Natural killer cell treated with Interleukin-12 subunit alpha and Interleukin-12 subunit beta and Interleukin-15 and Interleukin-18, amount 100 ng/mL, for 72 hours (primary cell): ENCODE results near the gene NBL1. TPM values are rescaled to one million over a fixed set of nuclear protein-coding genes. Genes with fewer than 3 reads are reported as not detected.
A peak's percentile ranks its signal among the peaks of the same experiment; 100 is the strongest.

Experiments used
- ATAC-seq, 2 donors: fragments of 150-1000 bp; cut with Tn5 transposase in 1 of 2; sonication (Bioruptor Pico), chemical (Tn5 transposase) in 1 of 2; 2 replicates each; pipeline ENCODE4 v1.10.0; 2021
- DNase-seq: peaks from one replicate; pipeline ENCODE4 v3.0.0; 2022; ENCODE audit warnings: low spot score
- H3K27ac Mint-ChIP-seq, 2 donors: 1 replicate in 1 of 2; 2 replicates in 1 of 2; pipeline ENCODE4 v1.8.0; 2022; ENCODE audit warnings: mixed read lengths in 2 of 2, mild to moderate bottlenecking in 1 of 2, moderate library complexity in 1 of 2
- H3K27me3 Mint-ChIP-seq, 2 donors: 1 replicate in 1 of 2; 2 replicates in 1 of 2; pipeline ENCODE4 v1.8.0; 2022; ENCODE audit warnings: mixed read lengths in 2 of 2
- H3K36me3 Mint-ChIP-seq: one replicate; pipeline ENCODE4 v1.8.0; 2022; ENCODE audit warnings: mixed read lengths
- H3K4me1 Mint-ChIP-seq, 2 donors: 1 replicate in 1 of 2; 2 replicates in 1 of 2; pipeline ENCODE4 v1.8.0; 2022; ENCODE audit warnings: low read depth in 2 of 2, mixed read lengths in 2 of 2, mild to moderate bottlenecking in 1 of 2
- H3K4me3 Mint-ChIP-seq: one replicate; pipeline ENCODE4 v1.8.0; 2022; ENCODE audit warnings: mixed read lengths
- H3K9me3 Mint-ChIP-seq: 2 replicates; pipeline ENCODE4 v1.8.0; 2022; ENCODE audit warnings: mixed read lengths
- total RNA-seq, 2 donors: library from RNA; stranded (reverse); gene quantifications; one replicate each; pipeline ENCODE4 v1.2.3, GENCODE V29; 2022

NBL1 gene
- total RNA-seq, 2 donors from 2014 or later, result 9.3 to 24.4 TPM

DNA sequence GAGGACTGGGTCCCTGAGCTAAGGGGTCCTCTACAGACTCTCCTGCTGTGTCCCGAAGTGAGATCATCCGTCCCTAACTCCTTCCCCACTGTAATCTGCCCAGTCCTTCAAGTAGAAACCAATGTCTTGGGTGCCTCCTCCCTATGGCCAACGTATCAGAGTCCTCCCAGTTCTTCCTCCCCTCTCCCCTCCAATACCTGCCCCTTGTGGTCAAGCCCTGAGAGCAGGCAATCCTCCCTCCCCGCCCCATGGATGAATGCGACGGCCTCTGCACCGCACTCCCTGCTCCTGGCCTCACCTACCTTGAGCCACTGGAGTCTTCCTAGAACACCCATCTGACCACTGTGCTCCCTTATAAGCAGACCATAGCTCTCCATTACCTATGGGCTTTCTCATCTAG is 51.7 kb downstream of the NBL1 start:
- Mint-ChIP-seq H3K27me3 (no peaks in the 10 kb centered on the region), H3K9me3 (no peaks in the 10 kb centered on the region), H3K36me3 (no peaks in the 10 kb centered on the region), H3K4me3 (no peak overlapping the region), H3K27ac (no peak overlapping the region), H3K4me1 (peaks cover 0 to 10% of the 10 kb centered on the region in 2 donors)
- no peak for ATAC-seq
- DNase-seq, result no peak

DNA sequence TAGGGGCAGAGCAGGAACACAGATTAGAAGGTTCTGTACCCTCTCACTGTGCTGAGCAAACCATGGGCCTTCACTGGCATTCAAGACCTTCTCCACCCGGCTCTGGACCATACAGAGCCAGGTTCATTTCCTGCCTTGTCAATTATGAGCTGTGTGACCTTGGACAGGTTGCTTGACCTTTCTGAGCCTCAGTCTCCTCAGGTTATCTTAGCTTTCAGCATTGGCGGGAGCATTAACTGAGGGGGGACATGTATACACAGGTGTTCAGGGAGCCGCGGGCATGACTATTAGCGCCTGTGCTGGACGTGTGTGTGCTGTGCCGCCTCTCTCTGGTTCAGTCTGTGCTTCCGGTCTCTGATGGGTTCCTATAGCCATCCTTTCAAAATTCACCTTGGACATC is 52.7 kb downstream of the NBL1 start:
- no peak for ATAC-seq
- H3K36me3 Mint-ChIP-seq, result no peaks in the 10 kb centered on the region
- H3K27ac Mint-ChIP-seq, result no peak overlapping the region
- no peak for DNase-seq
- no peak overlapping the region for H3K4me3 Mint-ChIP-seq
- H3K4me1 Mint-ChIP-seq, result peaks cover 0 to 1% of the 10 kb centered on the region in 2 donors
- H3K27me3 Mint-ChIP-seq, result no peaks in the 10 kb centered on the region
- H3K9me3 Mint-ChIP-seq, result no peaks in the 10 kb centered on the region

DNA sequence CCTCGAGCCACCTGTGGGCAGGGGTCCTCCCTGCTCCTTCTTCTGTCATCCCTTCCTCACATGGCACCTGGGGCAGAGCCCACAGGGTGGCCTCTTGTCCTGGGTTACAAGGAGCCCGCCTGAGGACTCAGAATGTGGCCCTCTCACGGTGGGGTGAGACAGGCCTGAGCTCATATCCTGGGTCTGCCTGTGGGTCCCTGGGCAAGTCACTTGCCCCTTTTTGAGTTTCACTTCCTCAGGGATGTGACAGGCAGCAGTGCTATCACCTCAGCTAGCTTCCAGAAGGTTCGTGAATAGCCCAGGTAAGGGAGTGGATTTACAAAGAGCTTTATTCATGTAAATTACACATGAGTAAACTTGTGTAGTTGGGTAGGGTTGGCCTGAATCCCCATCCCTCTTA is 54.1 kb downstream of the NBL1 start:
- Mint-ChIP-seq H3K4me1 (no peaks in the 10 kb centered on the region), H3K9me3 (no peaks in the 10 kb centered on the region), H3K27me3 (no peaks in the 10 kb centered on the region), H3K36me3 (no peaks in the 10 kb centered on the region), H3K4me3 (no peak overlapping the region), H3K27ac (no peak overlapping the region)
- DNase-seq (no peak), ATAC-seq (no peak)

DNA sequence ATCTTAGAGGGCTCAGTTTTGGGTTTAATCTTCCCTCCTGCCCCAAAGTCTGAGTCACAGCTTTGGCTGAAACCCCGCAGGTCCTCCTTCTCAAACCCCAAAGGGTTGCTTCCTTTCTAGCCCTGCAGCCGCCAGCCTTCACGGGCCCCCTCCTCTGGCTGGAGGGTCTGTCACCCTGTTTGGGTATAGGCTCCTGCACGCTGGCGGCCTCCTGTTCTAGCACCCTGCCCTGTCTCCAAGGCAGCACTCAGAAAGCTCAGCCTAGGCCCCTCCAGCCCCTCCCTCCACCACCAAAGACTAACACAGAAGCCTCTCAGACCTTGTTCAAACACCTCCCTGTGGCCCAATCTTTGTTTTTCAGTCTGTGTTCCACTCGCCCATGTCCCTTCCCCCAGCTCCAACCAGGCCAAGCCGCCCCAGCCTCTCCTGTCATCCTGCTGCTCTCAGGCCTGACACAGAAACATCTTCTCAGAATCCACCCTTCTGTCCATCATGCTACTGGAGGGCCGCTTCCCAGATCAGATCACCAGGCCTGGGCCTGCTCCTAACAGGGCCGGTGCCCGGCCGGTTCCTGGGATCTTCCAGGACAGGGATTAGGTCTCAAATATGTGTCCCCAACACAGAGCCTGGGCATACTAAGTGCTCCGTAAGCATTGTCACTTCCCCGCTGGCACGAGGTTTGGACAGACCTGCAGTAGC is 56.1 kb downstream of the NBL1 start:
- peak in 1 of 2 donors; percentile 7 for ATAC-seq
- Mint-ChIP-seq H3K4me1 (peaks cover 0 to 2% of the 10 kb centered on the region in 2 donors), H3K27me3 (no peaks in the 10 kb centered on the region)

DNA sequence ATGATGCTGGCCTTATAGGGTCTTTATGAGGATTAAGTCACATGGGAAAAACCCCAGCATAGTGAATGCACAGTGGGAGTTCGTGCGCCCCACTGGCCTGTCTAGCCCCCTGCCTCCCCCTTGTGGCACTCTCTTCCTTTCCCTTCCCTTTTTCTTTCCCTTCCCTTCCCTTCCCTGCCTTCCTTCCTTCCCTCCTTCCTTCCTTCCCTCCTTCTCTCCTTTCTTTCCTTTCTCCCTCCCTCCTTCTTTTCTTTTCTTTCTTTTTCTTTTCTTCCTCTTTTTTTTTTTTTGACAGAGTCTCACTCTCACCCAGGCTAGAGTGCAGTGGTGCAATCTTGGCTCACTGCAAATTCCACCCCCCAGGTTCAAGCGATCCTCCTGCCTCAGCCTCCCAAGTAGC is 59.2 kb downstream of the NBL1 start:
- Mint-ChIP-seq H3K9me3 (no peaks in the 10 kb centered on the region), H3K36me3 (no peaks in the 10 kb centered on the region), H3K4me1 (peaks cover 0 to 2% of the 10 kb centered on the region in 2 donors), H3K4me3 (no peak overlapping the region), H3K27ac (no peak overlapping the region), H3K27me3 (no peaks in the 10 kb centered on the region)
- ATAC-seq (no peak), DNase-seq (no peak)

More for the DNA sequence above, 56.1 kb downstream of the NBL1 start:
- H3K27ac Mint-ChIP-seq, result no peak overlapping the region
- DNase-seq, result no peak
- no peak overlapping the region for H3K4me3 Mint-ChIP-seq
- no peaks in the 10 kb centered on the region for H3K9me3 Mint-ChIP-seq
- no peaks in the 10 kb centered on the region for H3K36me3 Mint-ChIP-seq

DNA sequence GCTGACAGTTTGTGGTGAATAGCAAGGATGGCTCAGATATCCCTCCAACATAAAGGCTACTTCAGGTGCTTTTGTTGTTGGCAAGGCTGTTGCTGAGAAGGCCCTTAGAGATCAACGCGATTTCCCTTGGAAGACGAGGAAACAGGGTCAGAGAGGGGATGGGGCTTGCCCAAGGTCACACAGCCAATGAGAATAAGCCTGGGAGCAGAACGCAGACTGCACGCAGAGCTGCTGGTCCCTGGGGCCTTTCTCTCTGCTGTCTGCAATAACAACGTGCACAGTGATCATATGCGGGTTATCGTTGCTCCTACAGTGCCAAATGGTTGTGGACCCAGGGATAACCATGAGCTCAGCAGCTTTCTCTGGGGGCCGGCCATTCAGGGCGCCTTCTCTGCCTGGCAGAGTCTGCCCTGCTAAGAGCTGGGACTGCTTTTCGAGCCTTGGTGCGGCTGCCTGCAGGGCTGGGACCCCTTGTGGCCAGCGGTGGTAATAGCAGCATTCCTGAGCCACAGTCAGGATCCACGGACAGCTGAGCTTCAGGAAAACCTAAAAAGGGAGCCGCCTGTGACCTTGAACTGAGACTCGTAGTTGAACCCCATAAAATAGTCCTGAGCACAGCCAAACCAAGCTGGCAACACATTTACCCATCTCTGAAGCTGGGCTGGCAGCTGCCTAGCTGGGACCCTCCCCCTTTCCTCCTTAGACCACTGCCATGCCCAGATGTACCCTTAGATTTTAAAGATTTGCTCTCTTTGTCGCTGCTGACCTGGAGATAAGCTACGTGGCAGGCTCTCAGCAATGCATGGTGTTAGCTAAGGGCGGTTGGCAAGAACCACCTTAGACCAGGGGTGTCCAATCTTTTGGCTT is 60.4 kb downstream of the NBL1 start:
- Mint-ChIP-seq H3K27me3 (no peaks in the 10 kb centered on the region), H3K9me3 (no peaks in the 10 kb centered on the region), H3K27ac (no peak overlapping the region), H3K36me3 (no peaks in the 10 kb centered on the region), H3K4me1 (peaks cover 0 to 2% of the 10 kb centered on the region in 2 donors), H3K4me3 (no peak overlapping the region)
- DNase-seq, result peak; percentile 72
- ATAC-seq, result peak; percentile 75 to 77

DNA sequence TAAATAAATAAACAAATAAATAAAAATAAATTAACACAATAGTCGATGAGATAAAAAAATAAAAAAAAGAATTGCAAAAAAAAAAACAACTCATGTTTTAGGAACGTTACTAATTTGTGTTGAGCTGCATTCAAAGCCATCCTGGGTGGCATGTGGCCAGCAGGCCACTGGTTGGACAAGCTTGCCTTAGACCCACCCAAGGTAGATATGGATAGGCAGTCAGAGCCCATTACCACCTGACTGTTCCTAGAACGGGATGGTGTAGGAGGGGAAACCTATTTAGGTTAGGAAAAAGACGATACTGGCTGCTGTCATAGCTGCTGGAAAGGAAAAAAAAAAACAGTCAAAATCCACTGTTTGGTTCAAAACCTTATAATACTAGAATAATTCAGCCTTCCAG is 61.4 kb downstream of the NBL1 start:
- Mint-ChIP-seq H3K27me3 (no peaks in the 10 kb centered on the region), H3K36me3 (peaks cover 2% of the 10 kb centered on the region)

DNA sequence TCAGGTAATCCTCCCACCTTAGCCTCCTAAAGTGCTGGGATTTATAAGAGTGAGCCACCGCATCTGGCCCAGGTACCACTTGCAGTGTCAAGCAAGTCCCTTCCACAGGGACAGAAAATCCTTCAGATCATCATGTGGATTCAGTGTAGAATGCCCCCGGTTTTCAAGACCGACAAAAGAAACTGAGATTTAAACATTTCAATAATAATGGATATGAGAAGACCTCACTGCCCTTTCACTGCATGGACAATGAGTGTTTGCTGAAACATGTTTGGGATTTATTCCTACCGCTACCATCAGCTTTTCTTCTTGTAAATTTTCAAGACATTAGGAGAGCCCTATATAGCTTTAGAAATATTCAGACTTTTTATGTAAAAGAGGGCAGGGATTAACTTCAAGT is 62.0 kb downstream of the NBL1 start:
- no peaks in the 10 kb centered on the region for H3K9me3 Mint-ChIP-seq
- ATAC-seq, result no peak
- peaks cover 4% of the 10 kb centered on the region for H3K36me3 Mint-ChIP-seq
- peaks cover 11 to 12% of the 10 kb centered on the region in 2 donors for H3K4me1 Mint-ChIP-seq
- H3K4me3 Mint-ChIP-seq, result no peak overlapping the region
- no peak overlapping the region for H3K27ac Mint-ChIP-seq
- no peak for DNase-seq
- no peaks in the 10 kb centered on the region for H3K27me3 Mint-ChIP-seq

More for the DNA sequence above, 61.4 kb downstream of the NBL1 start:
- H3K9me3 Mint-ChIP-seq, result no peaks in the 10 kb centered on the region
- DNase-seq, result no peak
- H3K4me1 Mint-ChIP-seq, result peaks cover 5% of the 10 kb centered on the region in 2 donors
- H3K4me3 Mint-ChIP-seq, result no peak overlapping the region
- H3K27ac Mint-ChIP-seq, result no peak overlapping the region
- no peak for ATAC-seq

Other genes with a start within 250 kb of the NBL1 start
- gene CAPZB, start 158.8 kb upstream of the NBL1 start, total RNA-seq, result 100 to 1,000 TPM; 270 to 359 TPM
- gene HTR6, start 20.6 kb downstream of the NBL1 start, total RNA-seq, result not detected
- 10 to 100 TPM; 11.7 to 20.3 TPM for gene TMCO4, start 155.6 kb downstream of the NBL1 start, total RNA-seq
- gene RNF186, start 171.0 kb downstream of the NBL1 start, total RNA-seq, result not detected
- 10 to 100 TPM; 11.6 to 27.4 TPM for gene OTUD3, start 238.1 kb downstream of the NBL1 start, total RNA-seq